ENCODE results near the gene CIB2.

The CIB2 gene

GRCh38 chr15:78149068-78149804 lies 18.0 kb upstream of the CIB2 start, which contains the start of gene IDH3A:
Gene IDH3A (plus strand): TSS chr15:78149362. CDS start chr15:78149404, 42 bp downstream.
- DNase-seq, result peak; percentile 97

GRCh38 chr15:78148392-78149067 lies 17.3 kb upstream of the CIB2 start:
- no peak for DNase-seq

- DNase-seq, result no peak
These were observed 16.3 kb upstream of the CIB2 start for GRCh38 chr15:78147566-78147965.

GRCh38 chr15:78146425-78147154 lies 15.3 kb upstream of the CIB2 start:
- DNase-seq, result no peak

- no peak for DNase-seq
These were observed 11.1 kb upstream of the CIB2 start for GRCh38 chr15:78142332-78142731.

GRCh38 chr15:78140292-78140691 lies 9.0 kb upstream of the CIB2 start:
- DNase-seq, result no peak

- no peak for DNase-seq
These were observed 8.3 kb upstream of the CIB2 start for GRCh38 chr15:78139578-78139977.

- no peak for DNase-seq
These were observed 2.6 kb upstream of the CIB2 start for GRCh38 chr15:78133801-78134200.

GRCh38 chr15:78130466-78131294 lies 565 bp downstream of the CIB2 start:
- DNase-seq, result no peak

GRCh38 chr15:78129751-78130287 lies 1.4 kb downstream of the CIB2 start:
- no peak for DNase-seq

GRCh38 chr15:78129077-78129750 lies 2.0 kb downstream of the CIB2 start:
- no peak for DNase-seq

GRCh38 chr15:78127882-78128281 lies 3.4 kb downstream of the CIB2 start:
- no peak for DNase-seq

GRCh38 chr15:78125267-78125666 lies 6.0 kb downstream of the CIB2 start:
- no peak for DNase-seq

- no peak for DNase-seq
These were observed 10.7 kb downstream of the CIB2 start for GRCh38 chr15:78120523-78120922.

GRCh38 chr15:78112551-78112950 lies 18.7 kb downstream of the CIB2 start:
- no peak for DNase-seq

- no peak for DNase-seq
These were observed 19.5 kb downstream of the CIB2 start for GRCh38 chr15:78111788-78112187.

GRCh38 chr15:78110916-78111475 lies 20.2 kb downstream of the CIB2 start:
- DNase-seq, result no peak

GRCh38 chr15:78110096-78110495 lies 21.1 kb downstream of the CIB2 start:
- DNase-seq, result no peak

GRCh38 chr15:78109156-78109555 lies 22.1 kb downstream of the CIB2 start:
- DNase-seq, result no peak

GRCh38 chr15:78108300-78109084 lies 22.8 kb downstream of the CIB2 start:
- peak; percentile 85 for DNase-seq

GRCh38 chr15:78107471-78107870 lies 23.8 kb downstream of the CIB2 start:
- no peak for DNase-seq
